Measurements from ENCODE around the gene CSMD2.

Gene CSMD2

DNA sequence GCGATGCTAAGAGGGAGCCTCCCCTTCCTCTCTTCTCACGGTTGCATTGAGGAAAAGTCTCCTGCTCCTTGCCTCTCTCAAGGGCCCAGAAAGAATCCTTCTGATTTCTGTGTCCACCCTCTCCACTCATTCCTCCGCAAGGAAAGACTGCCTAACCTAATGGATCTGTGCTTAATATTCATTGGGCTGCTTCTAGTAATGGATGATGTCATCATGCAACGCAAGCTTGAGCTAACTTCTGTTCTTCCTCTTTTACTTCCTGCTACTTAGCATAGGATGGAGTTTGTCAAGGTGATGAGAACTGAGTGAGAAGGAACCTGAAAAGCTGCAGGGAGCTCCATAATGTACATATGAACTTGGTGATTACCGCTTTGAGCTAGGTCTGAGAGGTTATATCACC lies 336.4 kb downstream of the CSMD2 start:
- H3K4me3 ChIP-seq (ENCODE audit: low read depth, low read length) = no peak overlapping the region
- TF ChIP-seq, protein P1, sequence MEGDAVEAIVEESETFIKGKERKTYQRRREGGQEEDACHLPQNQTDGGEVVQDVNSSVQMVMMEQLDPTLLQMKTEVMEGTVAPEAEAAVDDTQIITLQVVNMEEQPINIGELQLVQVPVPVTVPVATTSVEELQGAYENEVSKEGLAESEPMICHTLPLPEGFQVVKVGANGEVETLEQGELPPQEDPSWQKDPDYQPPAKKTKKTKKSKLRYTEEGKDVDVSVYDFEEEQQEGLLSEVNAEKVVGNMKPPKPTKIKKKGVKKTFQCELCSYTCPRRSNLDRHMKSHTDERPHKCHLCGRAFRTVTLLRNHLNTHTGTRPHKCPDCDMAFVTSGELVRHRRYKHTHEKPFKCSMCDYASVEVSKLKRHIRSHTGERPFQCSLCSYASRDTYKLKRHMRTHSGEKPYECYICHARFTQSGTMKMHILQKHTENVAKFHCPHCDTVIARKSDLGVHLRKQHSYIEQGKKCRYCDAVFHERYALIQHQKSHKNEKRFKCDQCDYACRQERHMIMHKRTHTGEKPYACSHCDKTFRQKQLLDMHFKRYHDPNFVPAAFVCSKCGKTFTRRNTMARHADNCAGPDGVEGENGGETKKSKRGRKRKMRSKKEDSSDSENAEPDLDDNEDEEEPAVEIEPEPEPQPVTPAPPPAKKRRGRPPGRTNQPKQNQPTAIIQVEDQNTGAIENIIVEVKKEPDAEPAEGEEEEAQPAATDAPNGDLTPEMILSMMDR (IDR thresholded peaks at IDR 0.05; ENCODE audit: low read depth, low read length) = no peak

DNA sequence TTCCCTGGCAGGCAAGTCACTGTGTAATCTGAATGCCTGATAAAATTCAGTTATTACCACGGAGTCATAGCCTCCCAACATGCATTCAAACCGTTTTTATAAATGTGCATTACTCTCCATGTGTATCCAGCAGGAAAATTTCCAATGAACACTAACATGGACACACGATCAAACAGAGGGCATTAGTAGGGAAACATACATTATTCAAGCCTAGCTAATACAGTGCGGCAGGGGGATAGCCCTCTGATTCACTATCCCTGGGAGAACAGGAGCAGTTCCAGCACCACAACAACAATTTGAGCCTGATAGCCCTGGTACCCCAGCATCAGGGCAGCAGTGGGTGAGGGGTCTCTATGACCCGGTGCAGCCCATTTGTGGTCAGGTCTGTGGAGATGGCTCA lies 337.0 kb downstream of the CSMD2 start:
- H3K4me3 ChIP-seq (ENCODE audit: low read depth, low read length) = no peak overlapping the region
- TF ChIP-seq, protein P1 (IDR thresholded peaks at IDR 0.05; ENCODE audit: low read depth, low read length) = no peak

DNA sequence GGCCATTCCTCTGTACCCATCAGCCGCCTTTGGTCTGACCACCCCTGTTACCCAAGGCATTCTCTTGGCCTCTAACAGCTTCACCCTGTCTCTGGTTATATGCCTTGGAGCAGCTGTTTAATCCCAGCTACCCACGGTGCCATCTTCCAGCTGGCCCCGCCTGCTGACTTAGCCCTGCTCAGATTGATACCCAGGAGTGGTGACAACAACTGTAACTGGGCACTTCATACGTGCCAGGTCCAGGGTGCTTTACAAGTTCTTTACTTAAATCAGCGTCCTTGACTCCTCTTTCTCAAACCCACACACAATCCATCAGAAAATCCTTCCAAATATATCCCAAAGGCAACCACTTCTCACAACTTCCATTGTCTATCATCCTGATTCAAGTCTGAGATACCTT lies 338.3 kb downstream of the CSMD2 start:
- H3K4me3 ChIP-seq (ENCODE audit: low read depth, low read length) = no peak overlapping the region
- TF ChIP-seq, protein P1 (IDR thresholded peaks at IDR 0.05; ENCODE audit: low read depth, low read length) = no peak

DNA sequence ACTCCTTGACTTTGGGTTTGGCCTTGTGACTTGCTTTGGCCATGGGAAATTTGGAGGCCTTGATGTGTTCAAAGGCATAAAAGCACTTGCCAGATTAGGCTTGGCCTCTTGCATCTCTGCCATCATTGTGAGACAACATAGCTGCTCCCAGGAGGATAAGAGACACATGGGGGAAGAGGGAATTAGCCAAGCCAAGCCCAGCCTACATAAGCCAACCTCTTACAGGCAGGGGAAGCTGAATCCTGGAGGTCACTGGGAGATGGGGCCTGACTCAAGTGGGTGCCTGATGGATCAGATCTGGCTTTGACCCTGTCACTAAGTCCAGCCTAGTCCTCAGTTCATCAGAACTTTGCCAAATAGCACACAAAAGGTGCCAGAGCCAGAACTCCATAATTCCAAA lies 338.7 kb downstream of the CSMD2 start:
- no peak overlapping the region for H3K4me3 ChIP-seq (ENCODE audit: low read depth, low read length)
- TF ChIP-seq, protein P1 (IDR thresholded peaks at IDR 0.05; ENCODE audit: low read depth, low read length) = no peak

DNA sequence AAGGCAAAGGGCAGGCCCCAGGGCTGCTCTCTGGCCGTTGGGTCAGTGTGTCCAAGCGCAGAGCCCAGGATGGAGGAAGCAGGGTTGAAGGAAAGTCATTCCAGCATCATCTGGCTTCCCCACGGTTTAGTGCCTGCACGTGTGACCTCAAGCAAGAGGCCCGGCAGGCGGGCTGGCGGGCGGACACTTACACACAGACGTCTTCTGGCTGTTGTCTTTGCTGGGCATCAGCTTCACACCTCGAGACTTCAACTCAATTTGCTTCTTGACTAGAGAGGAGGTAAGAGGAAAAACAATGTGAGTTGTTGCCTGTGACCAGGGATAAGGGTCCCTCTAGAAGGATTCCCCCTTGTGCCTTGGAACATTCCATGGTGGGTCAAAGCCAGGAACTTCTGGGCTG lies 339.5 kb downstream of the CSMD2 start:
- TF ChIP-seq, protein P1 (IDR thresholded peaks at IDR 0.05; ENCODE audit: low read depth, low read length) = no peak
- H3K4me3 ChIP-seq (ENCODE audit: low read depth, low read length) = no peak overlapping the region

DNA sequence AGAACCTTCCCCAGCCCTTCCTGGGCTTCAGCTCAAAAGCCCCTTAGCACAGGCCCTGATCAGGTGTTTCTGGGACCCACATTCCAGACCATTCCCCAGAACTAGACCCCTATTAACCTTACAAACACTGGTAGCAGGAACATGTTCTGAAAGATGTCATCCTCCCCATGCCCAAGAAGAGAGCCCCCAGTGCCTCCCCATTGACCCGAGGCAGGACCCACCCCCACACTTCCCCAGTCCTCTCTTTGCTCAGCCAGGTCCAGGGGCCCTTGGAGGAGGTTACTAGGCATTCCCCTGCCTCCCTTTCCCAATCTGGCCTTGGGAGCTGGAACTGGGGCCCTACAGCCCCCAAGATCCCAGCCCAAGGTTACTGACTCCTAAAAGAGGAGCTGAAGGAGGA lies 340.1 kb downstream of the CSMD2 start:
- H3K4me3 ChIP-seq (ENCODE audit: low read depth, low read length) = no peak overlapping the region
- TF ChIP-seq, protein P1 (IDR thresholded peaks at IDR 0.05; ENCODE audit: low read depth, low read length) = no peak

DNA sequence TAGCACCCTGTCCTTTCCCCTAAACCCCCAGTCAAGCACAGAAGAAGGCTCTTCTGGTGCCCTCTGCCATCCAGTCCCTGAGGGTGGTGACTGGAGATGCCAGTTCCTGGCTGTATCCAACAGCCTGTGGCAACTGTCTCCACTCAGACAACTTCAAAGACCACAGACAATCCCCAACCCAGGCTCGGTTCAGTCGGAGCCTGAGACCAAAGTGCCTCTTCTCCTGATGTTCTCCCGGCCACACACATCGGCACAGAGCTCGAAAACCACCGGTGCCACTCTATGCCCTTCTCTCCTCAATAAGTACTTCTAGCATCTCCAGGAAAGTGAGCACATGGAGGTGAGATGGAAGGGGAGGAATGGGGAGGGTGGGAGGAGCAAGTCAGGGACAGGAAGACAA lies 340.7 kb downstream of the CSMD2 start:
- H3K4me3 ChIP-seq (ENCODE audit: low read depth, low read length) = no peak overlapping the region
- TF ChIP-seq, protein P1 (IDR thresholded peaks at IDR 0.05; ENCODE audit: low read depth, low read length) = no peak

Measured in WI38 (cell line).